GM12875 (cell line): ENCODE measurements around the gene NR5A2.

Source experiments
- H3K4me3 ChIP-seq: one replicate; pipeline ENCODE4 v1.5.1; 2011; ENCODE audit warnings: low read depth, low read length, control low read depth
- TF ChIP-seq, protein P1 (sequence below): IDR thresholded peaks from 2 replicates; pipeline ENCODE4 v1.5.1; 2011; ENCODE audit warnings: low read depth, mild to moderate bottlenecking, control low read depth, inconsistent platforms, low read length, moderate library complexity, borderline replicate concordance; ENCODE audit not compliant: insufficient read depth

The NR5A2 gene

GRCh38 chr1:200058341-200058740, 30.8 kb downstream of the NR5A2 start:
- TF ChIP-seq, protein P1, sequence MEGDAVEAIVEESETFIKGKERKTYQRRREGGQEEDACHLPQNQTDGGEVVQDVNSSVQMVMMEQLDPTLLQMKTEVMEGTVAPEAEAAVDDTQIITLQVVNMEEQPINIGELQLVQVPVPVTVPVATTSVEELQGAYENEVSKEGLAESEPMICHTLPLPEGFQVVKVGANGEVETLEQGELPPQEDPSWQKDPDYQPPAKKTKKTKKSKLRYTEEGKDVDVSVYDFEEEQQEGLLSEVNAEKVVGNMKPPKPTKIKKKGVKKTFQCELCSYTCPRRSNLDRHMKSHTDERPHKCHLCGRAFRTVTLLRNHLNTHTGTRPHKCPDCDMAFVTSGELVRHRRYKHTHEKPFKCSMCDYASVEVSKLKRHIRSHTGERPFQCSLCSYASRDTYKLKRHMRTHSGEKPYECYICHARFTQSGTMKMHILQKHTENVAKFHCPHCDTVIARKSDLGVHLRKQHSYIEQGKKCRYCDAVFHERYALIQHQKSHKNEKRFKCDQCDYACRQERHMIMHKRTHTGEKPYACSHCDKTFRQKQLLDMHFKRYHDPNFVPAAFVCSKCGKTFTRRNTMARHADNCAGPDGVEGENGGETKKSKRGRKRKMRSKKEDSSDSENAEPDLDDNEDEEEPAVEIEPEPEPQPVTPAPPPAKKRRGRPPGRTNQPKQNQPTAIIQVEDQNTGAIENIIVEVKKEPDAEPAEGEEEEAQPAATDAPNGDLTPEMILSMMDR: no peak
- H3K4me3 ChIP-seq: no peak overlapping the region

DNA sequence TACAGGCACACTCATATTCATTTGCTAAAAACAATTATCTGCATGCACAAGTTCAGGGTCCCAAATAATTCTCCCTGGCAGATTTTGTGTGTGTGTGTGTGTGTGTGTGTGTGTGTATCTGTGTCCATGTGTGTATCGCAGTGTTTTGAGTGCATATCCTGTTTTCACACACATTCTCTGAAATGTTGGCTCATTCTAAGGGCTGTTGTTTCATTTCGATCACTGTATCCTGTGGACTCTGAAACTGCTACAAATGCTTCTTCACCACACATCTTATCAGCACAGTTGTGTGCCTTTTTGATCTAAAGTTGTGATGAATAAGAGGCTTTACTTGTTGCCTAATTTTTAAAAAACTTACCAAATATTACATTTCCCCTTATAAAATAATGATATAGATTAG, 34.6 kb downstream of the NR5A2 start:
- H3K4me3 ChIP-seq: no peak overlapping the region
- TF ChIP-seq, protein P1: no peak

GRCh38 chr1:200072636-200073285, 45.3 kb downstream of the NR5A2 start:
- no peak overlapping the region for H3K4me3 ChIP-seq
- TF ChIP-seq, protein P1: no peak

- H3K4me3 ChIP-seq: no peak overlapping the region
- TF ChIP-seq, protein P1: no peak
Measured at GRCh38 chr1:200073286-200073637, 45.8 kb downstream of the NR5A2 start.

DNA sequence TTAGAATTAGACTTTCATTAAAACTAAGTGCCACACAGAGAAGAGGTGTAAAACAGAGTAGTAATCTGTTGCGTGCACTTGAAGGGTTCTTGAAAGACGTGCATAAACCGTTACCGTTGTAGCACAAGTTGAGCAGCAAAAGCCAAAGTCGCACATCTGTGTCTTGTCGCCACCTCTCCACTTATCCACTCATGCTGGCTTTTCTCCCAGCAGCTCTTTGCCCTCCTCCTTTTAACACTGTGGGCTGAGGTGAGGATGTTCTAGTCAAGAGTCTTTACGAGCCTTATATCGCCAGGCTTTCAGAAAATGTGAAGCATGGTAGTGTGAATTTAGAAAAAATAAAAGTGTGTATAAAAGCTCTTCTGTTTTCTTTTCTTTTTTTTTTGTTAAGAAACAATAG, 48.0 kb downstream of the NR5A2 start:
- TF ChIP-seq, protein P1: no peak
- H3K4me3 ChIP-seq: no peak overlapping the region

DNA sequence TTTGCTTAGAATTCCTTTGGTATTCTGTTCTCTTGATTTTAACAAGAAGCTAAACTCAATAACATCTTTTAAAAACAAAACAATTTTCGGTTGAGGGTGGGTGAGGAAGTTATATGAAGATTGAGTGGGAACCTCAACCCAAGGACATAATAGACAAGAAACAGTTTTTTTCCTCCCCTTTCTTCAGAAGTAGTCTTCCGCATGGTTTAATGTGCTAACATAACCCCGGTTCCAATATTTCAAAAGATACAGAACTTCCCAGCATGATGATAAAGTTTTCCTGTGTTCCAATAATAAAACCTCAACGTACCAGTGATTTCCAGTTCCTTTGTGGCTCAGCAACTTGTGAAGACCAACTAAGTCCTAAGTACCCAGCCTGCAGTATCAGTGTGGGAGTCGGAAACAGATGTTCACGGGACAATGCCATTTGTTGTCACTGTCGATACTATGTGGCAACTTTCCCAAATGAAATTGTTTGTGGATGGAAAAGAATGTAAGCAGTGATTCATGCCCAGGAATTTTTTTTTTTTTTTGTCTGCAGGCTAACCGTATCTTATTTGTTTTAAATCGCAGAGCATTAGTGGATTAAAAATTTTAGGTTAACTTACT, 48.5 kb downstream of the NR5A2 start:
- TF ChIP-seq, protein P1: no peak
- no peak overlapping the region for H3K4me3 ChIP-seq

DNA sequence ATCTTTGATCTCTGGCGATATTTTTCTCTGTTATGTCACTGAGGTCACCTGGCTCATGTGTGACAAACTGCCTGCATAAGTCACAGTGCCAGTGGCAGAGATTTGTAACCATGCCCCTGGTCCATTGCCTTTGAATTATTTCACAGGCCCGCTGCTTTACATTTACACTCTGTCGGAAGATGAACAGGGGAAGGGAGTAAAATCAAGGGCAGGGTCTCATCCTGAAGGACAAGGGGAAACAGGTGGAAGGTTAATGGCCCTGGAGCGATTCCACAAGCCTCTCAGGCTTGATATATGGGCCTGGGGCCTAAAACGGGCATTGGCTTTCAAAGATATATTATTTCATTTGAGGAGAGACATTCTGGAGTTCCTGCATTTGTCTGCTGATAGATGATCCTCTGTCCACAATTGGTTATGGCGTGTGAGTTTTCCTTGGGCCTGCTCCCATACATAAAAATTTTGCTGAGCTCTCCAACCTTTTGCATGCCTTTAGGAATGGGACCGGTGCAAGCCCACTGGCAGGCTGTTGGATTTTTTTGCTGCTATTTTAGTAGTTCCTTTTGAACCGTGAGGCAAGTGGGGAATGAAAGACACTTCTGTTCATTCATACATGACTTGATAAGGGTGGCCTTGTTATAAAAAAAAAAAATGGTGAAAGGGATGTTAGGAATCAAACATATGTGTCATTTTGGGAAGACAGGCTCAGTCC, 51.9 kb downstream of the NR5A2 start:
- no peak overlapping the region for H3K4me3 ChIP-seq
- TF ChIP-seq, protein P1: no peak
